ENCODE results near the gene KIF16B. TPM values are rescaled to one million over a fixed set of nuclear protein-coding genes. Genes with fewer than 3 reads are reported as not detected.

Gene KIF16B
- total RNA-seq, 4 donors from 2014 or later, result 19.9 to 40.2 (median 20.5) TPM

DNA sequence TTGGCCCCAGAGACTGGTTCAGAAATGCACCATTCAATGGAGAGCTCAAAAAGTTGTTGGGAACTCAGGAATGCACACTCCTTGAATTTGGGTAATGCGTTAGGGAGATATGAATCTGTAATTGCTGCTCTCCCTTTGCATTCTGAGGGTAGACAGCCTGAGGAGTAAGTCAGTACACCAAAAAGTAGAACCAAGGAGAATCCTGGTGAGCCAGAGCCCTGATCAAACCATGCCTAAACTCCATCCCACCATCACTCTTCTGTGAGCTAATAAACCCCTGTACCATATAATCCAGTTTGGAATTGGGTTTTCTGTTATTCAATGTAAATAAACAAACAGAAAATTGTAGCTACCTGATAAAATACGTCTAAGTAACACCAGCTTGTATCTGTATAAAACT is 90.2 kb downstream of the KIF16B start:
- WGBS, 2 donors, result 95 to 97% methylated on average over 2 of the region's 2 CpGs
- Histone ChIP-seq H3K4me3 (no peak overlapping the region), H3K27me3 (no peaks in the 10 kb centered on the region), H3K4me1 (no peaks in the 10 kb centered on the region), H3K27ac (no peak overlapping the region), H3K9me3 (no peaks in the 10 kb centered on the region), H3K36me3 (peaks cover 0 to 37% (median 0%) of the 10 kb centered on the region in 3 donors)
- no peak for TF ChIP-seq POLR2A (IDR thresholded peaks at IDR 0.05)
- TF ChIP-seq EP300 (IDR thresholded peaks at IDR 0.05), result no peak
- TF ChIP-seq, protein P1, sequence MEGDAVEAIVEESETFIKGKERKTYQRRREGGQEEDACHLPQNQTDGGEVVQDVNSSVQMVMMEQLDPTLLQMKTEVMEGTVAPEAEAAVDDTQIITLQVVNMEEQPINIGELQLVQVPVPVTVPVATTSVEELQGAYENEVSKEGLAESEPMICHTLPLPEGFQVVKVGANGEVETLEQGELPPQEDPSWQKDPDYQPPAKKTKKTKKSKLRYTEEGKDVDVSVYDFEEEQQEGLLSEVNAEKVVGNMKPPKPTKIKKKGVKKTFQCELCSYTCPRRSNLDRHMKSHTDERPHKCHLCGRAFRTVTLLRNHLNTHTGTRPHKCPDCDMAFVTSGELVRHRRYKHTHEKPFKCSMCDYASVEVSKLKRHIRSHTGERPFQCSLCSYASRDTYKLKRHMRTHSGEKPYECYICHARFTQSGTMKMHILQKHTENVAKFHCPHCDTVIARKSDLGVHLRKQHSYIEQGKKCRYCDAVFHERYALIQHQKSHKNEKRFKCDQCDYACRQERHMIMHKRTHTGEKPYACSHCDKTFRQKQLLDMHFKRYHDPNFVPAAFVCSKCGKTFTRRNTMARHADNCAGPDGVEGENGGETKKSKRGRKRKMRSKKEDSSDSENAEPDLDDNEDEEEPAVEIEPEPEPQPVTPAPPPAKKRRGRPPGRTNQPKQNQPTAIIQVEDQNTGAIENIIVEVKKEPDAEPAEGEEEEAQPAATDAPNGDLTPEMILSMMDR (IDR thresholded peaks at IDR 0.05), result no peak
- DNase-seq (ENCODE audit: low spot score in 2 of 2), result no peak

DNA sequence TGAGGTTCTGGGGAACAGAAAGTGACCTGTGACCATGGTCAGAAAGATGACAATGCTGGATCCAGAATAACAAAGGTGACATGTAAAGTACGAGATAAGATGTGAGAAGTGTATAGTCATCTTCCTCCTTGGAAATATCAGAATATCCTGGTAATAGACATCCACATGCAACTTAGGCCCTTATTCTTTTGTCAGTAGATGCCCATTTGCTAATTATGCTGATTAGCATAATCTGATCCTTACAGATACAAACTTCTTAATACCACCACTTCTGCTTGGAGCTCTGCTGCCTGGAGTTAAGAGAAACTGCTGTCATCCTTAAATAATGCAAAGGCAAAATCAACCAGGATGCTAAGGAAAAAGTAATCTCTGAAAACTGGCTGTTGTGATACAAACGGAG is 91.3 kb downstream of the KIF16B start:
- no peak for DNase-seq (ENCODE audit: low spot score in 2 of 2)
- Histone ChIP-seq H3K4me3 (no peak overlapping the region), H3K9me3 (no peaks in the 10 kb centered on the region), H3K36me3 (peaks cover 0 to 27% (median 0%) of the 10 kb centered on the region in 3 donors), H3K4me1 (no peaks in the 10 kb centered on the region), H3K27me3 (no peaks in the 10 kb centered on the region), H3K27ac (no peak overlapping the region)
- WGBS, 2 donors, result 76 to 81% methylated on average over 2 of the region's 2 CpGs
- TF ChIP-seq EP300 (IDR thresholded peaks at IDR 0.05), result no peak

DNA sequence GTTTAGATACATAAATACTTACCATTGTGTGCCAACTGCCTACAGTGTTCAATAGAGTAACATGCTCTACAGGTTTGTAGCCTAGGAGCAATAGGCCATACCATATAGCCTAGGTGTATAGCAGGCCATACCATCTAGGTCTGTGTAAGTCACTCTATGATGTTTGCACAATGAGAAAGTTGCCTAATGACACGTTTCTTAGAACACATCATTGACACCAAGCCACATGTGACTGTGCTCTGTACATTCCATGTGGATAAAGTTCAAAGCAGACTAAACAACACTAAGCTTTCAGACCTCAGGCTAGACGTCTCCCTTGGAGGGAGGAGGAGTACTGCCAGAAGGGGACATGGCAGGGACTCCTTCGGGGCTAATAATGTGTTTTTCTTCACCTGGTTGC is 93.6 kb downstream of the KIF16B start:
- H3K27me3 ChIP-seq, result no peaks in the 10 kb centered on the region
- peaks cover 0 to 14% (median 0%) of the 10 kb centered on the region in 4 donors for H3K4me1 ChIP-seq
- WGBS, 2 donors, result 56 to 64% methylated on average over 3 of the region's 3 CpGs
- no peak overlapping the region for H3K27ac ChIP-seq
- peaks cover 0 to 22% (median 0%) of the 10 kb centered on the region in 3 donors for H3K36me3 ChIP-seq
- no peak for DNase-seq (ENCODE audit: low spot score in 2 of 2)
- no peaks in the 10 kb centered on the region for H3K9me3 ChIP-seq
- TF ChIP-seq, protein P1 (IDR thresholded peaks at IDR 0.05), result no peak
- TF ChIP-seq EP300 (IDR thresholded peaks at IDR 0.05), result no peak
- no peak for TF ChIP-seq POLR2A (IDR thresholded peaks at IDR 0.05)
- H3K4me3 ChIP-seq, result no peak overlapping the region

DNA sequence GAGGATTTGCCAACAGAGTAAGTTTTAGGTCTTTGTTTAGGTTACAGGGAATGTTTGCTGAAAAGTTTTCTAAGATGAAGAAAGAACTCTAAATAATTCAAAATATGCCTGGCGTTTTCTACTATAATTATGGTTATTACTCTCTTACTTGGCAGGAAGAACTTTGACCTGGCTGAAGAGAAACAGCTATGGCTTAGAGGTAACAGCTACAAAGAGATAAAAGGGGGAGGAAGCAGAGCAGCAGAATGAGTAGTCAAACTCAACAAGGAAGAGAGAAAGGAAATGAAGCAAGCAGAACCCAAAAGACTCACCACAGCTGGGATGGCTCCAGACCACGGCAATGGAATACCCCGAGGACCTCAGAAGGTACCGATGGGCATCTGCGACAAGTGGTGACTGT is 95.6 kb downstream of the KIF16B start:
- no peaks in the 10 kb centered on the region for H3K27me3 ChIP-seq
- TF ChIP-seq, protein P1 (IDR thresholded peaks at IDR 0.05), result no peak
- TF ChIP-seq EP300 (IDR thresholded peaks at IDR 0.05), result no peak
- no peak for TF ChIP-seq POLR2A (IDR thresholded peaks at IDR 0.05)
- H3K4me1 ChIP-seq, result peaks cover 0 to 26% (median 2%) of the 10 kb centered on the region in 4 donors
- no peak overlapping the region for H3K4me3 ChIP-seq
- no peaks in the 10 kb centered on the region for H3K9me3 ChIP-seq
- H3K27ac ChIP-seq, result no peak overlapping the region
- WGBS, 2 donors, result 62 to 67% methylated on average over 5 of the region's 5 CpGs
- H3K36me3 ChIP-seq, result peaks cover 0 to 22% (median 0%) of the 10 kb centered on the region in 3 donors
- DNase-seq (ENCODE audit: low spot score in 2 of 2), result no peak

DNA sequence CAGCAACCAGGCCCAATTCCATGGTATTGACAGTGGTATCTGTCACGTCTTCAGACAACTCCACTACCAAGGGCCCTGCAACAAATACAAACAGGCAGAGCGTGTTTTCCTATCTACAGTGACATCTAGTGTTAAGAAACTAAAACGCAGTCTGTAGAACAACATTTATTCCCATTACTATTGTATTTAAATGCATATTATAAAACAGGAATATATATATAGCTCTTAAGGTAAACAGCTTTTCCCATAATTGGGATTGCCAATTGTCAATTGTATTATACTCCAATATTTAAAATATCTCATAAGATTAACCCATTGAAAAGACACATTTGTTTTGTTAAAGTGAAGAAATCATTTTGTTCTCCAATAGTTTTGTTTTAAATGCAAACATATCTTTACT is 97.2 kb downstream of the KIF16B start:
- WGBS, 2 donors, result 4 to 6% methylated on average over 3 of the region's 3 CpGs
- DNase-seq (ENCODE audit: low spot score in 2 of 2), result no peak
- Histone ChIP-seq H3K4me1 (peaks cover 0 to 26% (median 2%) of the 10 kb centered on the region in 4 donors), H3K36me3 (peaks cover 0 to 17% (median 0%) of the 10 kb centered on the region in 3 donors), H3K27ac (no peak overlapping the region), H3K9me3 (no peaks in the 10 kb centered on the region), H3K4me3 (no peak overlapping the region), H3K27me3 (no peaks in the 10 kb centered on the region)
- TF ChIP-seq POLR2A (IDR thresholded peaks at IDR 0.05), result no peak
- no peak for TF ChIP-seq EP300 (IDR thresholded peaks at IDR 0.05)
- TF ChIP-seq, protein P1 (IDR thresholded peaks at IDR 0.05), result peak; percentile 58 to 72 (median 59)

DNA sequence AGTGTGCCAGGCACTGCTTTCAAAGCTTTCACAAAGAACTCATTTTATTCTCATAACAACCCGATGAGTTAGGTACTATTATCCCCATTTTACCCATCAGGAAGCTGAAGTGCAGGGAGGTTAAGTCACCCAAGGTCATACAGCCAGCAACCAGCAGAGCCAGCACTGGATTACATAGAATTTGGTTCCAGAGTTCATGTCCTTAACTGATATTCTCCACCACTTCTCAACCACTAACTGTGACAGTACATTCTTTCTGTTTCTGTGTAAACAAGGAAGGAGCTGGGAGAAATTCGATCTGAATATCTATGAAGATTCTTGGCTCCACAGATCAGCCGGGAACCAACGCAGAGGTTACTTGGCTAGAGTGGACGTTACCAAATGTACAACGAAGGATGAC is 98.0 kb downstream of the KIF16B start:
- Histone ChIP-seq H3K27ac (peak overlapping the region in 3 of 4 donors; percentile 15 to 77 (median 61)), H3K4me3 (no peak overlapping the region), H3K4me1 (peaks cover 0 to 26% (median 2%) of the 10 kb centered on the region in 4 donors), H3K36me3 (peaks cover 0 to 17% (median 0%) of the 10 kb centered on the region in 3 donors), H3K9me3 (no peaks in the 10 kb centered on the region), H3K27me3 (no peaks in the 10 kb centered on the region)
- no peak for DNase-seq (ENCODE audit: low spot score in 2 of 2)
- 15 to 22% methylated on average over 6 of the region's 6 CpGs for WGBS, 2 donors
- TF ChIP-seq EP300 (IDR thresholded peaks at IDR 0.05), result no peak
- no peak for TF ChIP-seq POLR2A (IDR thresholded peaks at IDR 0.05)
- TF ChIP-seq, protein P1 (IDR thresholded peaks at IDR 0.05), result no peak
